ENCODE measurements around the gene MYH15.
"Not testable (repeated sequence)": the region's sequence is repeated elsewhere in the genome, so short reads cannot be mapped to it uniquely, and the experiment has no call there.

MYH15 gene

DNA sequence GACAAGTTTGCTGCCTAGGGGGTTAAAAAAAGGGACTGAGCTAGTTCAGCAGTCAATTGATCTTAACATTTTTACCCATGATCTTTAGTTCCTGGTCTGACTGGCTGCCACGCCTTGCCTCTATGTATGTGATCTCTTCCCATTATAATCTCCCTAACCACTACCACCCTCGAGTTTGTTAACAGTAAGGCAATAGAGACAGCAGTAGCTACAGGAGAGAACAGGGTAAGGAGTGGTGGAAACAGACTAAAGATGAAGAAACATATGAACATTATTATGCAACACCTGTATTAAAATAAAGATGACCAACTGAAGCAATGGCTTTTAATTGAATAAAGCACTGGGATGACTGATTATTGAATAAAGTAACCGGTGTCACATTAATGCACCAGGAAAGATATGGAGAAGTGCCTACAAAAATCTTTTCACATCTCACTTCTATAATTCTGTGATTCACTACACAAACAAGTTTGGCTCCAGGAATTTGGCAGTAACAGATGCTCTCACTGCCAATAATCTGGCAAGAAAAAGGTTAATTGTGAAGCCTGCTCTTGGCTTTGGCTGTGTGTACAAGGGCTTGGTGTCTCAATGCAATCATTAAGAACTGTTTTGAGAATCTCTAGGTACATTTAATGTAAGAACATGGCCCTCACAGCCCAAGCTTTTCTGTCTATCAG lies 118.3 kb downstream of the MYH15 start:
- no peak for DNase-seq (ENCODE audit: low spot score)
- FAIRE-seq = peak; percentile 94

DNA sequence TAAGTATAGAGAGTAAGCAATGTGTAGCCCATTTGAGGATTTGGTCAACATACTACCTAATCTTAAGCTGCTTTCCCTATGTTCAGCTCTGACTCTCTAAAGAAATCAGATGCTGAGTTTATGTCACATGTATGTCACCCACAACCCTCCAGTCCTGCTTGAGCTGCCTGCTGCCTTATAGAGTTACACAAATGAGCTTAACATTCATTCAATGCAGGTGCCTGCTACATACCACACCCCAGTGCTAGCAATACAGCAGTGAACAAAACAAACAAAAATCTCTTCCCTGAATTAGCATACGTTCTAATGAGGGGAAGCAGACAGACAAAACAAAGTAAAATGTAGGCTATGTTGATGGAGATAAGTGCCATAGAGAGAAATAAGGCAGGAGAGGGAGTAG lies 121.0 kb downstream of the MYH15 start:
- no peak for DNase-seq (ENCODE audit: low spot score)
- FAIRE-seq = no peak

DNA sequence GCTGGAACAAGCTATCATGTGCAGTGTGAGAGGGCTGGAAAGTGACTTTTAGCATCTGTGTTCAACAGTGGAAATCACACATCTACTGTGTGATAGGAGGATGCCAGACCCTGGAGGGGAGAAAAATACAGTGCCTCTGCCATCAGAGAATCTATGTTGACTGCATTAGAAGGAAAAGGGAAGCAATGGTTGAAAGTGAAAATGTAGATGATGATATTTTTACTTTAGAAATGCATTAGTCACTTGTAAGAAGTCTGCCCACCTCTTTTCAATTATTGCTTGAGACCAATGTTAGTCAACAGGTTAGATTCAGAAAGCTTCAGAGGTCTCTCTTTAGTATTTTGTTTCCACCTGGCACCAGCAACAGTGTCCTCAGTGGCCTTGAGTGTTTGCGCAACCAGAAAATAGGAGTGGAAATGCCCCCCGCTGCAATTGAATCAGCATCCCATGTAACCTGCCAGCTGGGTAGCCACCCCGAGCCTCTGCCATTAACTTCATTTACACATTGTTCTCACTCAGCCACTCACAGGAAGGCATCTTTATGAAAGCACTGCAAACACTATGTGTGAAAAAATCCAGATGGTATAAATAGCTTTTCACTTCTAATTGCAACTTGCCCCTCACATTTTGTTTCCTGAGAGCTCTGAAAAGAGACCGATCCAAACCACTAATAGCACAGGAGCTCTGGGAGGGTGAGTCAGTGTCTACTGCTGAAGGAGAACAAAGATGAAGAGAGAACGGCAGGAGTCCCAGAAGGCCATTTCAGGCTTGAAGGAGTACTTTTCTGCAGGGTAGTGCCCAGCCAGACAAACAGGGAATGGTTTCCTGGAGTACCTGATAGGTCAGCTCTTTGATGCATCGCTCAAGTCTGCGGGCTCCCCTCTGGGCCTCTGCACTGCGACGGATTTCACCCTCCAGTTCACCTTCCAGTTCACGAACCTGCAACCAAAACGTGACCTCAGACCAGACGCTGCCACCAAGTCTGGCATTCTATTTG lies 122.0 kb downstream of the MYH15 start:
- DNase-seq (ENCODE audit: low spot score) (no peak), FAIRE-seq (no peak)

DNA sequence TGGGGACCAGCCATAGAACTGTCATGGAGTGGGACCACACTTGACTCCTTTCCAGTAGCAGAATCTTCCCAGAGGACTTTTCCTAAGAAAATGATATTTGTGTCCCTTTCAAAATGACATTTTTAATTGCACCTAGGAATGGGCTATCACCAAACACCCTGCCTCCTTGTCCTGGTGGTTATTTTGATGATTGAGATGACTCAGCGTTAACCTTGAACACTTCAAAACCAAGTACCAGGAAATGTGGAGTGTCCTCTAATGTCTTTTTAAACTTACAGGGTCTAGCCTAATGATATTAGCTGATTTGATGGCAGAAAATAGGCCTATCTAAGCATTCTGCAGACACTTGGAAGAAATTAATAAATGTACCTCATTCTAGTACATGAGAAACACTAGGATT lies 123.3 kb downstream of the MYH15 start:
- DNase-seq (ENCODE audit: low spot score) = no peak
- FAIRE-seq = no peak

DNA sequence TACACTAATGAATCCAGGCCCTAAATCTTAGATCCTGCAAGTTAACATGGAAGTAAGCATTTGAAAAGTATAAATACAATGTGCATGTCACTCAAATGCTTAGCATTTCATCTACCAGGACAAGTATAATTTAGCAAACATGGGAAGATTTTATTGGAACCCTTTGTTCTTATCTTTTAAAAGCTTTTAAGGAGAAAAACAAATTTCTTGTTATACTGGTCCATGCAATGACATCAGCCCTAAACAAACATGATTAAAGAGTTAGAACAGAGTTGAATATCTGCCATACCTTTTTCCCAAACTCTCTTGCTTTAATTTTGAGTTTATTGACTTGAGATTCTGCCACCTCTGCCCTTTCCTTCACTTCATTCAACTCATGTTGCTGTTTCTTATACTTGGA lies 127.1 kb downstream of the MYH15 start:
- FAIRE-seq (no peak), DNase-seq (ENCODE audit: low spot score) (no peak)

DNA sequence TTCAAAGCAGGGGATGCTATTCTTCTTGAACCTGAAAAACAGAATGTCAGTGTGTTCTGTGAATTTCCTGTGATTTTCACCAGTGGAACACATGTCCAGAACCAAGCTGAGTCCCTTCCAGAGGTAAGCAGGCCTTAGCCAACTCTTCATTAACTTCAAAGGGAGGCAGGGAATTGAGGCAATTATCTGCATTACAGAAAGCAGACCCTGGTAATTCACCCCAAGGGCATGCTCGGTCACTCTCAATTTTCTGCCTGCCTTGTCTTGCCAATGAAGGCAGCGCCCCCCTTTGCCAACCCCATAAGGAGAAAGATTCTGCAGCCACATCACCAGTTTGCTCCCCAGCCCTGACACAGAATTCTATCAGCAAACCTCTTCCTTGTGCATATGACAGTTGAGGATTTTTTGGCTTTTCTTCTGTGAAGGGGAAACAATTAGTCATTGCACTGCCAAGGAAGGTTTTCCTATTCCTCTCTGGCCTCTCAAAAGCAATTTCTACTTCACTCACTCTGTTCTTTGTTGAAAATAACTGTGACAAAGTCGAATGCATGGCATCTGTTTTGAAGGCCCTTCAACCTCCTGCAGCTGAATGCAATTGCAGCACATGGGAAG lies 128.8 kb downstream of the MYH15 start:
- DNase-seq (ENCODE audit: low spot score) (no peak), FAIRE-seq (no peak)

DNA sequence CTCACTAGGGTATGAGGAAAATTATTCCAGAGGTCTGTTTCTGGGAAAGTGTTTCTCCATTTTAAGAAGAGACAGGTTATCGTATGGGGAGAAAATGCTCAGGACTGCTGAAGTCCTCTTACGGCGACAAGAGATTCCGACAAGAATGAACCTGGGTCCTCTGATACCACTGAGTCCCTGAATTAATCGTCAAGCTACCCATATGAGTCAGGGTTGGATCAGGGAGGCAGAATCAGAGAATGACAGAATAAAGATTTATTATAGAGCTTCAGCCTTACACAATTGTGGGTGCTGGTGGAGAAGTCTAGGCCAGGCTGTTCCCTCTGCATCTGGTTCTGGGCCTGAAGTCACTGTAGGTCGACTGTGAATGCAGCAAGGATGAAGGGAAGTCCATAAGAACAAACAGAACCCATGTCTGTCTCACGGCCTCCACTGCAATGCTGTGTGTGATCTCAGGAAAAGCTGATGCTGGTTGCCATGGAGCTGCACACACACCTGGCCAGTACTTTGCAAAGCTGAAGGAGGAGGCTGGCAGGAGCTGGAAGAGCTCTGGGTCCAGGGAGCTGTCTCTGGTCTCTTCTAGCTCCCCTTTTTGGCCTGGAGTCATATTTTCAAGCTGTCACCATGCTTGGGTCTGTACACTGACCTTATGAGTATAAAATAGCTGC lies 130.1 kb downstream of the MYH15 start:
- no peak for DNase-seq (ENCODE audit: low spot score)
- FAIRE-seq = no peak

DNA sequence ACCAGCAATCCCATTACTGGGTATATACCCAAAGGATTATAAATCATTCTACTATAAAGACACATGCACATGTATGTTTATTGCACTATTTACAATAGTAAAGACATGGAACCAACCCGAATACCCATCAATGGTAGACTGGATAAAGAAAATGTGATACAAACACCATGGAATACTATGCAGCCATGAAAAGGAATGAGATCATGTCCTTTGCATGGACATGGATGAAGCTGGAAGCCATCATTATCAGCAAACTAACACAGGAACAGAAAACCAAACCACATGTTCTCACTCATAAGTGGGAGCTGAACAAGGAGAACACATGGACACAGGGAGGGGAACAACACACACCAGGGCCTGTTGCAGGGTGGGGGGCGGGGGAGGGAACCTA lies 131.4 kb downstream of the MYH15 start:
- FAIRE-seq; DNase-seq (ENCODE audit: low spot score): not testable (repeated sequence)

DNA sequence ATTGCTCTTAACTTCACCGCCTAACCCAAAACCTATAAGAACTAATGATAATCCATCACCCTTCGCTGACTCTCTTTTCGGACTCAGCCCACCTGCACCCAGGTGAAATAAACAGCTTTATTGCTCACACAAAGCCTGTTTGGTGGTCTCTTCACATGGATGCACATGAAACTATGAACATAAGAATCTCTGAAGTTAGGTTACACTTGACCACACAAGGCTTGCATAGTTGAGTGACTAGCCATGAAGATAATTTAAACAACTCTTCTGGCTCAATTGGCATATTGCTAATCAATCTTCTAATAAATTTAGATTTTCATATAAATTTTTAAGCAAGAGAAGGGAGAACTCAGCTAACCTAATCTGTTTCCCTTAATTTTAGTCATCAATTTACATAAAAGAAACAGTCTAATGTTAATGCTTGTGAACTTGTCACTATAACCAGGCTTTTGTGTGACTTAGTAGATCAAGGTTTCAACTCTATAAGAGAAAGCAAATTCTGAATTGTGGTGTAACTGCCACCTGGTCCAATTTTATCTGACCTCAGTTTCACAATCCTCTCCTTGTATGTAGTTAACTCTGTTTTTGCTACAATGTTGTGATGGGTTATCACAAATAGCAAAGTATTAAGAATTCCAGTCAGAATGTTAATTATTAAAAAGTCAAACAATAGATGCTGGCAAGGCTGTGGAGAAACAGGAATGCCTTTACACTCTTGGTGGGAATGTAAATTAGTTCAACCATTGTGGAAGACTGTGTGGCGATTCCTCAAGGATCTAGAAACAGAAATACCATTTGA lies 132.0 kb downstream of the MYH15 start:
- no peak for DNase-seq (ENCODE audit: low spot score)
- no peak for FAIRE-seq

DNA sequence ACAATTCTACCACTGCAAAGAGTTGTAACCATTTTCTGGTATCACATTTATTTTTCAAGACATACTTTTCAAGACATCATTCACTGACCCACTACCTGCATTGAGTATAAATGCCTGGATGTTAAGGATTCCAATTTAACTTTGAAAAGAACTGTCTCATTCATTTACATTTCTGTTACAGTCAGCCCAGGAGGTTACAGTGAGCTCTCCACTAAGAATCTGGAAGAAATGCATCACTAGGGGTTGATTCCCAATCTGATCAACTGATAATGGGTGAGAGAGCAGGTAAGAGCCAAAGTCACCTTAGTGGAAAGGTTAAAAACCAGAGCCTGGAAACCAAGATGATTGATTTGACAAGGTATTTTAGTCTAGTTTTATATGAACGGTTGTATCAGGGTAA lies 133.0 kb downstream of the MYH15 start:
- DNase-seq (ENCODE audit: low spot score) = no peak
- no peak for FAIRE-seq

DNA sequence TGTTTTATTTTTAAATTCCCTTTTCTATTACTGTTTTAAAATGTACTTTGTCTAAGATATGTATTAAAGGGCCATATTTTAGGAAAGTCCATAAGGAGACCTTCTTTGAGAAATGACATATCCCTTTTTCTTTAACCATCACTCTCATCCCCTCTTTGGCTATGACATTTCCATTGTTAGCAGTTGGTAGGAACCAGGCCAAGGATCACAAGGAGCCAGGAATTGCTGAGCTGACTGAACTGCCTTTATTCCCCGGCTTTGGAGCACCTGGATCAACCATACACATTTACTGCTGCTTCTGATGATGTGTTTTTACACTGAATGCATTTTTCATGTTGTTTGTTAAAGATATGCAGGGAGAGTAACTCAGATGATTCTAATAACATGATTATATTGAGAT lies 134.4 kb downstream of the MYH15 start:
- no peak for FAIRE-seq
- DNase-seq (ENCODE audit: low spot score) = no peak

DNA sequence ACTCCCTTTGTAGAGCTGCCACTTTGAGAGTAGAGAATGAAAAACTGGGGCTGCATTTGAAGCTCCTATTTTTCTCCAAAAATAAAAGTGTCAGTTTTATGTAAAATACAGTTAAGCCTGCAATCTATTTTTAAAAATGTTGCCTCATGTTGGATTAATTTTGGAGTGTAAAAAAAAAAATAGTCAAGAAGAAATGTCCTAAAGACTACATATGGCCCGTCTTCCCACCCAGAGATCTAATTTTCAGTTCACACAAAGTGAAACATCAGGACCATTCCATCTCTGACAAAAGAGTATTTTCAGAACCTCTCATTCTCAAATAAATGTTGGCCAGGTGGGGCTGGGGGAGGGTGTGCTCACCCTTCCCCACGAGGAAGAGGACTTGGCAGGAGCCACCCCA lies 151.4 kb downstream of the MYH15 start:
- FAIRE-seq = no peak
- no peak for DNase-seq (ENCODE audit: low spot score)

DNA sequence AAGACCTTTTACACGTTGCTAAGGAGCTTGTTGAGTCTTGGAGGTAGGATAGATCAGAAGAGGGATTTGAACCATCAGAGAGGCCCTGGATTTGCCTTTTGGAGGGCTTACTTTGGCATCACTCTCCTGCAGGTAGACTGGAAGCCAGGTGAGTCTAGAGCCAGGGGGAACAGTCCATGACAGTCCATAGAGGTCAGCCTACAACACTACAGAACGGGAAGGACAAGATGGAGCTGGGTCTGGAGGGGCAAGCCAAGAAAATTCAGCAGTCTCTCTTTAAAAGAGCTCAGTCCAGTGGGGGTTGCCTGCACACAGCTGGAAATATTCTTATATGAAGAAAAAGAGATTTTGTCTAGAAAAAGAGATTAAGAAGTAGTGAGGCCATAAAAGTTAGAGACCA lies 153.4 kb downstream of the MYH15 start:
- no peak for FAIRE-seq
- no peak for DNase-seq (ENCODE audit: low spot score)

DNA sequence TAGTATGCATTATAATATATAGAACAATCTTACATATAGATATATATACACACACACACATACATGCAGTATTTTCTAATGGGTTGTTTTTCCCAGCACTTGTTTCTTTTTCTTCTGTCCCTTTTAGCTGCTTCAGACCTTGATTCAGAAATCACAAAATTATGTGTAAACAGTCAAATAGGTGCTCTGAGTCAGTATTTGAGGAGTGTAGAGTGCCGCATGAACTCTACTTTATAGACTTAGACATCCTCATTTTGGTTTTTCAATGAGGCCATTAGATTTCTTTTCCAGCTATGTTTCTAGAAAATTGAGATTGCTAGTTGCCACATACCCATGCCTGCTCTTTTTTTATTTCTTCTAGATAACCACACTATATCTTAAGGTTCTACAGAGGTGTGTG lies 155.8 kb downstream of the MYH15 start:
- DNase-seq (ENCODE audit: low spot score) (no peak), FAIRE-seq (no peak)

DNA sequence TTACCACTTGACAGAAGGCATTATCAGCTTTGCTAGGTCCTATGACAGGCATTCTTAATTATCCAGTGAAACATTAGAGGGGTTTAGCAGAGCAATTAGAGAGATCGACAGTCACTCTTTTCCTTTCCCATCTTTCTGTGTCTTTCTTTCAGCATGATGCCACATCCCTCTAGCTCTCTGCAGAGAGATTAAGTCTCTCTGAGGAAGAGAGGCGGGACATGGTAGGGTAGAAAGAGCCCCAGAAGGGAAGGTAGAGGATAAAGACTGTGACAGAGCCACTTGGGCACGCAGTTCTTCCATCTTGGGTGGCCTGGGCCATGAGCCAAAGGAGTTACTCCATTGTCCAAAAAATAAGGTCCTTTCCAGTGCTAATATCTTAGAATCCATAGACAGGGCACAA lies 158.2 kb downstream of the MYH15 start:
- DNase-seq (ENCODE audit: low spot score) (no peak), FAIRE-seq (no peak)

DNA sequence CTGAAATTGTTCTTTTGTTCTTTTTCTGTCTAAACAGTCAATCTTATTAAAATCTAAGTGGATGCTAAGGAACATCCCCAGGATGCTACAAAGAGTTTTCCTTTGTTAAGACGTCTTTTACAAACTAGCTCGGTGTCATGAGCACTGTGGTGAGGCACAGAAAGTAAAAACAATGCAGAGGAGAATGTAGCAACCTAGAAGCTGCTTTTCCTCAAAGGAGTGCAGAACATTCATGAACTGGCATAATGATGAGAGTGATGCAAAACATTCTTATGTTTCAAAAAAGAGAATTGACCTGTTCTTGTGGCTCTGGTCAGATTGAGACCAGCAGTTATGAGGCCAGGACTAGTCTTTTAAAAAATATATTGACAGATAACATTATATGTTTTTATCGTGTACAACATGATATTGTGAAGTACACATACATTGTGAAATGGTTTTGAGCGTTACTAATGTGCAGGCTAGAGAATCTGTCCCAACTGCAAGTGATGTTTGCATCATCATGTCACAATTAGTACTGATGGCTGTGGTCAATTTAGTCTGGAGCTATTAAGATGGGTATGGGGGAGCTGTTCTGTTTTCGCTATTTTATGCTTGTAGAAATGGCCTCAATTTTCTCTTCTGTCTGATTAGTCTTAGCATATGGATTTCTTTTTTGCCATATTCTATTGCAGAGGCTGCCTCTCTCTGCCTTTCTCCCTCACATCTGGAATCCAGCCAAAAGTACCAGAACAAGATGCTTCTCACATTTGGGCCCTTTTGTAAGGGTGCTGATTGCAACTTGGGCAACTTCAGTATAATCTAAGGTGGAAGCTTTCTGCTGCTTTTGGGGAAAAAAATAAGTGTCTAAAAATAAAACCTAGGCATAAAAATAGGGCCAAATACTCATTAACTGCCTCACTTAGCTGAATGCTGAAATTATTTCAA lies 163.8 kb downstream of the MYH15 start:
- no peak for FAIRE-seq
- DNase-seq (ENCODE audit: low spot score) = no peak

DNA sequence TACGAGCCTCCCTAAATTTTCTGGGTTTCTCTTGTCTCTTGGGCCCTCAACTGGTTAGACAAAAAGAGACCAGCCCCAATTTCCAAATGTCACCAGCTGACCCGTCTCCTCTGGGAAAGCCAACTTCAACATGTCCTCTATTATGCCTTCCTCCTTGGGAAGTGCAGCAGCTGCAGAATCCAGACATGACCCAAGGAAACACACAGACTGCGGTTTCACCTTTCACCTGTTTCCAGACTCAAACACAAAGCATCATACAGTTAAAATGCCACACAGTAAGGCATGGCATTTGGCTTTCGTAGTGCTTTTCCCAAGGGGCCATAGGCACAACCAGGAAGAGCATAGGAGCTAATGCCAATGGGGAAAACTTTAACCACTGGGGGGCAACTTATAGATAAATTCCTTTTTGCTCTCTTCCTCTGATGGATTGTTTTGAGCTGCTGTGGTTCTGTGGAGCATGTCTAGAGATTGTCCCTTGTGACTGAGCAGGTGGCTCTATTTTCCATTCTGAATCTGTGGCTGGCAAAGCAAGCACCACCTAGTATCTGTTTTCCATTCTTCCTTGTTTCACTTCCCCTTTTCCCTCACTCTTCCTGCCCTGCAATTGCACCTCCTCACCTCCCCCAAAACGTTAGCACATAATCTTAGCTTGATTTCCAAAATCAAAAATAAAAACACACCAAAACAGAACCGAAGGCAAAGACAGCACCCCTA lies 164.7 kb downstream of the MYH15 start:
- FAIRE-seq (peak; percentile 42), DNase-seq (ENCODE audit: low spot score) (peak; percentile 34)

DNA sequence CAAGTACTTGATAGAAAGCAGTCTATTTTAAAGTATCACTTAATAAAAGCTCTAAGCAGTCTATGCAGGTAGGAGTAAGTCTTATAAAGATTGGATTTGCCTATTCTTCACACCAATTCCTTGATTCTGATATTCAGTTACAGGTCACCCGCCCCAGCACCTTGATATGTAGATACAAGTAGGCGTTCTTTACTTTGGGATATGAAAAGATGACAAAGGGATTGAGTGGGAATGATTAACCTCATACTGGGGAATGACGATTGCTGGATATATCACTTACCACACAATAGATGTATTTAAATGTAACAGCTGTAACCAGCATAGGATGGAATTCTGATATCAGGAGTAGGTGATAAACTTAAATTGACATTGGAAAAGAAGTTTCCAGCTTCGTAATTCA lies 166.9 kb downstream of the MYH15 start:
- no peak for FAIRE-seq

DNA sequence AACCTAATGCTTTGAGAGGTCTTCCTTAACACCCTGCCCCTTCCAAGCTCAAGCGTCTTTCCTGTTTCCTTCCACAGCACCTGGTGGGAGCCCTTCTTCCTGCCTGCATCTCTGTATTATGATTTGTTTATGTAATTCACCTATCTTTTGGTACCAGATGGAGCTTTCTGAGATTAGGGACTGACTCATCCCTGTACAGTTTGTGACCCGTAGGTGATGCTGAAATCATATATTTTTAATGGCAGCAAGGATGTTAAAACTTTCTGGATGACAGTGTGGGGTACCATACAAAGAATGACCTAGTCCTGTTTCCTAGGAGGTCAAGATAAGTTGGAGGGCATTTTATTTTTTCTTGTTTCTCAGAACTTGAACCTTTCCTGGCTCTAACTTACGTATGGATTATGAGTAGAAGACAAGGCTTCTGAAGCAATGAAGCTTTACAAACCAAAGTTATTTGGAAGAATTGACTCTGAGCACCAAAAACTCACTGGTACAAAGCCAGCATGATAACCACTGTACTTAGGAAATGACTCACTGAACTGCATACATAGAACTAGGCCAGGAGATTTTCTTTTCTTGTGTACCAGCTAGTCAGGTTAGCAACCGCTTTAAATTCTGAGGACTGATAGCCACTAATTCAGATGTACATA lies 167.4 kb downstream of the MYH15 start:
- no peak for FAIRE-seq
- peak; percentile 18 for DNase-seq (ENCODE audit: low spot score)

More for the DNA sequence above, 166.9 kb downstream of the MYH15 start:
- no peak for DNase-seq (ENCODE audit: low spot score)

Data from urothelium cell line (cell line).